GM12873 (cell line): Measurements from ENCODE around the gene CTRB1.

ENCODE experiments used
- TF ChIP-seq, protein P1 (sequence below): IDR thresholded peaks from 2 replicates; pipeline ENCODE4 v1.5.1; 2012; ENCODE audit warnings: low read depth, mild to moderate bottlenecking, moderate library complexity, low read length, control low read depth; ENCODE audit not compliant: insufficient read depth; ENCODE audit errors: missing control alignments

The CTRB1 gene

DNA sequence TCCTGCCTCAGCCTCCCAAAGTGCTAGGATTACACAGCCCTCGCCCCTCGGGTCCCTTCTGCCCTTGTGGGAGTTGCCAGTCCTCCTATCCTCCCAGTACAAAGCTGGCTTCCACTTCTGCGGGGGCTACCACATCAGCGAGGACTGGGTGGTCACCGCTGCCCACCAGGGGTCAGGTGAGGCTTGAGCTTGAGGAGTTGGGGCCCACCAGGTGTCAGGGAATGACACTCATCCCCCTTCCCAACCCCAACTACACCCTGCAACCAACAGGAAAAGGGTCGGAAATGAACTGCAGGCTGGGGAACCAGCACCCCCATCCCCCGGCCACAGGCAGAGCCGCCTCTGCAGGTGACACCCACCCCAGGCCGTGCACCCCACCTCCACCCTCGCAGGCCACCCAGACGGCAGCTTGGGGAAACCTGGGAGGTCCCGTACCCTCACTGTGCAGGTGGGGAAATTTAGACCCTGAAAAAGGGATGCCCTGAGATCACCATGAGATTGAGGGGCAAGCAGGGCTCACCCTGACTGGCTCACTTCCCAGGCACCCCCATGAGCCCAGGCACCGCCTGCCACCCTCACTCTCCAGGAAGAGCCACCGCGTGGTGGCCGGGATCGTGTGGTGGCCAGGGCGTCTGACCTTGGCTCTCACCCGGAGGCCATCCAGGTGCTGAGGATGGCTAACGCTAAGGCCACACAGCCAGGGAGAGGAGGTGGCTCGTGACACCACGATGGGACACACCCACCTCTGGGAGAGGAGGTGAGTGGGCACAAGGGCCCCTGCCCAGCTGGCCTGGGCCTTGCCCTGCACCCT is 8.0 kb downstream of the CTRB1 start:
- TF ChIP-seq, protein P1, sequence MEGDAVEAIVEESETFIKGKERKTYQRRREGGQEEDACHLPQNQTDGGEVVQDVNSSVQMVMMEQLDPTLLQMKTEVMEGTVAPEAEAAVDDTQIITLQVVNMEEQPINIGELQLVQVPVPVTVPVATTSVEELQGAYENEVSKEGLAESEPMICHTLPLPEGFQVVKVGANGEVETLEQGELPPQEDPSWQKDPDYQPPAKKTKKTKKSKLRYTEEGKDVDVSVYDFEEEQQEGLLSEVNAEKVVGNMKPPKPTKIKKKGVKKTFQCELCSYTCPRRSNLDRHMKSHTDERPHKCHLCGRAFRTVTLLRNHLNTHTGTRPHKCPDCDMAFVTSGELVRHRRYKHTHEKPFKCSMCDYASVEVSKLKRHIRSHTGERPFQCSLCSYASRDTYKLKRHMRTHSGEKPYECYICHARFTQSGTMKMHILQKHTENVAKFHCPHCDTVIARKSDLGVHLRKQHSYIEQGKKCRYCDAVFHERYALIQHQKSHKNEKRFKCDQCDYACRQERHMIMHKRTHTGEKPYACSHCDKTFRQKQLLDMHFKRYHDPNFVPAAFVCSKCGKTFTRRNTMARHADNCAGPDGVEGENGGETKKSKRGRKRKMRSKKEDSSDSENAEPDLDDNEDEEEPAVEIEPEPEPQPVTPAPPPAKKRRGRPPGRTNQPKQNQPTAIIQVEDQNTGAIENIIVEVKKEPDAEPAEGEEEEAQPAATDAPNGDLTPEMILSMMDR: no peak

DNA sequence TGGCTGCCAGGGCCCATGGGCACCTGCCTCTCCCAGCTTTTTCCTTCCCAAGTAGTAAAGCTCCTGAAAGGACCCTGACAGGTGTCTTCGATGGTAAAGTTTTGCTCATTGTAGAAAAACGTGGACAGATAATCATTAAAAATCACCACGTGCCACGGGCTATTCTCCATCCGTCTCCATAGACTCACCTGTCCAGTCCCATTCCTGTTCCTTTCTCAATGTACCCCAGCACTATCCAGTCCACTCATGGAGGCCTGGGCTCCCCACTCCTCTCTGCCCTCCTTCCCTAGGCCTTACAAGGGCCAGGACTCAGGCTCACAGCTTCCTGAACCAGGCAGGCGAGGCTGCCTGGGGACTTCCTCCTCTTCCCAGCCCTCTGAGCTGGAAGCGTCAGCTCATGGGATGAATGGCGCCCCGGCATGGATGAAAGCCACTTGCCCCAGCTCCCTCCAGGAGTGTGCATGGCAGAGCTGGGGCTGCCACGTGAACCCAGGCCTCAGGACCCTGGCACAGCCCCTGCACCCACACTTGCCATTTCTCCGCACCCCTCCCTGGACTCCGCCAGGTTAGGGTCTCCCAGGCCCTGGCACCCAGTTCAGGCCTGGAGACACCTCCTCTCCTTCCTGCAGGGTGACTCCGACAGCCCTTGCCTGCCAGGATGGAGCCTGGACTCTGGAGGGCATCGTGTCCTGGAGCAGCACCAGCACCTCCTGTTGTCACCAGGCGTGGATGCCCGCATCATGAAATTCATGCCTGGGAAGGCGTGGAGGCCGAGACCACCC is 8.8 kb downstream of the CTRB1 start:
- TF ChIP-seq, protein P1: no peak

DNA sequence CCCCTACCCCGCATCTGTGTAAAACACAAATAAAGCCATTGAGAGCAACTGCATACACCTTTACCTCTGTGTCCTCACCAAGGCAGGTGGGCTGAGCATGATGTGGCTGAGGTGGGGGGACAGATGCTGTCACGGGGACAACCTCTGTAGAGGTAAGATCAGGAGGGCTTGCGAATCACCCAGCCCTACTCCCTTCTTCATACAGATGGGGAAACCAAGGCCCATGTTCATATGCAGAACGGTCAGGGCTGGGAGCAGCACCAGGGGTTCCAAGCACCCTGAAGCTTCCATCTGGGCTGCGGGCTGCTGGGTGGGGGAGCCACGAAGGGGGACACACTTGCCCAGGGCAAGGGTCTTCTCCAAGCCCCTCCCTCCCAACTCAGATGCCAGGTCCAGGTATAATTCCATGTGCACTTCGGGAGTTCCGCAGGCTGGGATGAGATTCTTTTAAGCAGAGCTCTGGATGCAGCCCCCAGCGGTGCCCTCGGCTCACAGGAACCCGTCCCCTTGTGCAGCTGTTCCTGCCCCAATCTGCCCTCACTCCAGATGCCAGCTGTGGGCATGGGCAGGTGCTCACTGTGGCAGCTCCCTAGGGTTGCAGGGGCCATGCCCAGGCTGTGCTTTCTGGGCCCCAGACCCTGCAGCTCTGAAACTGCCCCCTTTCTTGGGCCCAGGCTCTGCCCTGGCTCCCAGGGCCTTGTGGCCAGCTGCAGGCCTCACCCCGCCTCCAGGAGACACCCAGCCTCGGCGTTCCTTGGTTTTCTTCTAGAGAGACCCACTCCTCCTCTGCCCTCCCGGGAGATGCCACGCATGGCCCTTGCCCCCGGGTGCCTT is 9.6 kb downstream of the CTRB1 start:
- TF ChIP-seq, protein P1: no peak

DNA sequence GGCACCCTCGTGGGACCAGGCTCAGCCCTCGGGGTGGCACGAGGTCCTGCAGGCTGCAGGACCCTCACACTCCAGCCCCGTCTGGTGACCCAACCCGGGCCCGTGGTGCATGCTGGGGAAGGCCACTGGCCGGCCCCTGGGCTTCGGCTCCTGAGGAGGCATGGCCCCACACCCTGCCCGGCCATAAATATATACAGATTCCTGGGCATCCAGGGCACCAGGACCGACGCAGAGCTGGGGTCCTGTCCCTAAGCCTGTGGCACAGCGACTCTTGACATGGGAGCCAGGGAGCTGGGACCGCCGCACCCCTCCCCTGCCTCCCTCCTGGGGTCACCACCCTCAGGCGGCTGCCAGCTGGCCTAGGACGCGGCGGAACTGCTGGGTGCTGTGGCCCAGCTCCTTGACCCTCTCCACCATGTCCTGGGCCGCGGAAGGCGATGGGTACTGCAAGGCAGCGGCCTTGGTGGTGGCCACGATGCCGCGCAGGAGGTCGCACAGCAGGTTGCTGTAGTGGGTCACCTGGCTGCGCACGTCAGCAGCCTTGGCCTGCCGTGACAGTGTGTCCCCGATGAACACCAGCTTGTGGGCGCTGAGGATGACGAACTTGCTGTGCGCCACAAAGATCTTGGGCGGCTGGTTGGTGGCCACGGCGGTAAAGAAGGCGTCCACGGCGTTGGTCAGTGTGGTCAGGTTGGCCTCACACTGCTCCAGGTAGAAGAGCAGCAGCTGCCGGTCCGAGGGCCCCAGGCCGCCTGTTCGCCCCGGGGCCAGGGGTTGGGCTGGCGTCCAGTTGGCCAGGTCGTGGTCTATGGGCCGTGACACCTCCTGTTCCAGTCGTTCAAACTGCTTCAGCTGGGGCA is 10.6 kb downstream of the CTRB1 start:
- TF ChIP-seq, protein P1: no peak

DNA sequence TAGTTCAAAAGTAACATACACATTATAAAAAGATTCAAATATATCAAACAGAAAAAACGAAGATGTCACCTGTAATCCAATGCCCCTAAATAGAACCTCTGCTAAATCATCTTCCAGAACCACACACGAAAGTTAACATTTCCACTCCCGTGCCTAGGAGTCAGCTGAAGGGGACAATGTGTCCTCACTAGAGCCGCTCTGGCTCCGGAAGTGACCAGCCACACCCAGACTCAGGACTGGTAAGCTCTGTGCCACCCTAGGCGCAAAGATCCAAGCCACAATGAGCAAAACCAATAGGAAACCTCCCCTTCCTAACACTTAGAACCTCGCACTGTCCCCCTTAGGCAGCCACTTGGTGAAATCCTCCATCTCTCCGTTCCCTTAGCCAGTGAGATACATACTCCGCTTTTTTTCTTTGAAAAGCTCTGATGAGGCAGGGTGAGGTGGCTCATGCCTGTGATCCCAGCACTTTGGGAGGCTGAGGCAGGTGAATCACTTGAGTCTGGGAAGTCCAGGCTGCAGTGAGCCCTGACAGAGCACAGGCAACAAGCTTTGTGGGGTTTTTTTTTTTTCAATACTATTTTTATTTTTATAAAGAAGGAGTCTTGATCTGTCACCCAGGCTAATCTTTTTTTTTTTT is 11.8 kb downstream of the CTRB1 start:
- TF ChIP-seq, protein P1: no peak

DNA sequence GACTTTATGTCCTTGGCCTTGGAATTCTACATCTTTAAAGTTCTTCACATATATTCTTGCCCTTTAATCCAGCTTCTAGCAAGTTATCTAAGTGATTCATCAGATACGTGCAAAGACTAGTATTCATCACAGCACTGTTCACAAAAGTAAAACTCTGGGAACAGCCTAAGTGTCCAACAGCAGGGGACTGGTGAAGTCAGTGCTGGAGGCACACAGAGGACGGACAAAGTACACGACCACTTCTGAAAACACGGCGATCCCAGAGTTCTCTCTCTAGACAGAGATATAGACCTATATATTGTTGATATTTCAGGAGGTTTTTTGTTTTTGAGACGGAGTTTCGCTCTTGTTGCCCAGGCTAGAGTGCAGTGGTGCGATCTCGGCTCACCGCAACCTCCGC is 12.8 kb downstream of the CTRB1 start:
- TF ChIP-seq, protein P1: no peak
